Smooth muscle cell (in vitro differentiated cells): ENCODE data around the gene CAB39L. TPM values are rescaled to one million over a fixed set of nuclear protein-coding genes. Genes with fewer than 3 reads are reported as not detected.

ENCODE experiments used
- DNase-seq: peaks from one replicate; lab custom pipeline; 2025; ENCODE audit not compliant: unreplicated experiment; lab: John Stamatoyannopoulos, UW
- H2AFZ ChIP-seq: fragments of 200-600 bp; sonication (generic); 2 replicates; pipeline ENCODE4 v1.6.0; 2016; ENCODE audit warnings: antibody characterized with exemption, low read depth, mild to moderate bottlenecking
- H3F3A ChIP-seq: fragments of 200-600 bp; sonication (generic); 2 replicates; pipeline ENCODE4 v1.6.0; 2017; ENCODE audit warnings: antibody characterized with exemption, low read depth
- H3K27ac ChIP-seq: fragments of 200-600 bp; sonication (generic); 2 replicates; pipeline ENCODE4 v1.5.1; 2016; ENCODE audit warnings: low read depth, mild to moderate bottlenecking
- H3K27me3 ChIP-seq: fragments of 200-600 bp; sonication (generic); 2 replicates; pipeline ENCODE4 v1.6.1; 2016; ENCODE audit warnings: low read depth, mild to moderate bottlenecking
- H3K36me3 ChIP-seq: fragments of 200-600 bp; sonication (generic); 2 replicates; pipeline ENCODE4 v1.5.1; 2016; ENCODE audit warnings: low read depth
- H3K4me1 ChIP-seq: fragments of 200-600 bp; sonication (generic); 2 replicates; pipeline ENCODE4 v1.5.1; 2016; ENCODE audit warnings: low read depth
- H3K4me2 ChIP-seq: fragments of 200-600 bp; sonication (generic); 2 replicates; pipeline ENCODE4 v1.6.0; 2016; ENCODE audit warnings: mild to moderate bottlenecking
- H3K4me3 ChIP-seq: fragments of 200-600 bp; sonication (generic); 2 replicates; pipeline ENCODE4 v1.5.1; 2016; ENCODE audit warnings: mild to moderate bottlenecking
- H3K79me2 ChIP-seq: fragments of 200-600 bp; sonication (generic); 2 replicates; pipeline ENCODE4 v1.6.0; 2016; ENCODE audit warnings: low read depth, mild to moderate bottlenecking
- H3K9ac ChIP-seq: fragments of 200-600 bp; sonication (generic); 2 replicates; pipeline ENCODE4 v1.6.0; 2016; ENCODE audit warnings: low read depth
- H3K9me3 ChIP-seq: fragments of 200-600 bp; sonication (generic); replicated peaks from 2 replicates; pipeline ENCODE4 v1.5.1; 2016; ENCODE audit warnings: low read depth
- H4K20me1 ChIP-seq: fragments of 200-600 bp; sonication (generic); 2 replicates; pipeline ENCODE4 v1.6.0; 2016; ENCODE audit warnings: low read depth
- CTCF ChIP-seq: fragments of 200-600 bp; sonication (generic); IDR thresholded peaks from 2 replicates; pipeline ENCODE4 v1.5.1; 2017; ENCODE audit warnings: borderline replicate concordance, mild to moderate bottlenecking, antibody characterized with exemption; ENCODE audit not compliant: insufficient read depth, poor library complexity, severe bottlenecking
- WGBS: methylation state at CpG from one replicate; pipeline ENCODE4 v1.1.7; 2016; ENCODE audit warnings: low lambda C conversion rate; 5-methylcytosine and 5-hydroxymethylcytosine counted together
- polyA plus RNA-seq: library from polyadenylated mRNA; unstranded; fragments of >200 nt; fragmentation: Nextera tagmentation; extraction: Ambion mirVana; gene quantifications from 2 replicates; pipeline ENCODE4 v1.2.1, GENCODE V29; 2016
- total RNA-seq: library from RNA; depleted of rRNA; stranded (reverse); fragments of >200 nt; gene quantifications from 2 replicates; pipeline ENCODE4 v1.2.3, GENCODE V29; 2014

CAB39L gene
- total and polyA plus RNA-seq, 2 experiments from 2014 or later: 13.2 to 13.8 TPM

GRCh38 chr13:49302817-49303216 is 141.0 kb downstream of the CAB39L start:
- H3K9ac ChIP-seq: no peak overlapping the region
- no peak overlapping the region for H3K4me3 ChIP-seq
- H4K20me1 ChIP-seq: no peaks in the 10 kb centered on the region
- H3F3A ChIP-seq: no peaks in the 10 kb centered on the region
- no peaks in the 10 kb centered on the region for H3K4me1 ChIP-seq
- TF ChIP-seq CTCF: no peak
- H3K36me3 ChIP-seq: no peaks in the 10 kb centered on the region
- no peaks in the 10 kb centered on the region for H3K27me3 ChIP-seq
- H2AFZ ChIP-seq: no peak overlapping the region
- no peaks in the 10 kb centered on the region for H3K9me3 ChIP-seq
- DNase-seq: no peak
- H3K27ac ChIP-seq: no peak overlapping the region
- 90% methylated on average over 9 of the region's 9 CpGs for WGBS
- H3K79me2 ChIP-seq: no peaks in the 10 kb centered on the region
- no peak overlapping the region for H3K4me2 ChIP-seq

- no peak overlapping the region for H3K4me3 ChIP-seq
- H2AFZ ChIP-seq: no peak overlapping the region
- no peaks in the 10 kb centered on the region for H3F3A ChIP-seq
- no peak overlapping the region for H3K4me2 ChIP-seq
- no peaks in the 10 kb centered on the region for H3K27me3 ChIP-seq
- H3K27ac ChIP-seq: no peak overlapping the region
- no peak for TF ChIP-seq CTCF
- no peaks in the 10 kb centered on the region for H3K36me3 ChIP-seq
- no peaks in the 10 kb centered on the region for H4K20me1 ChIP-seq
- H3K79me2 ChIP-seq: no peaks in the 10 kb centered on the region
- H3K4me1 ChIP-seq: no peaks in the 10 kb centered on the region
- H3K9ac ChIP-seq: no peak overlapping the region
- 86% methylated on average over 7 of the region's 7 CpGs for WGBS
- no peaks in the 10 kb centered on the region for H3K9me3 ChIP-seq
- DNase-seq: no peak
These were observed 141.6 kb downstream of the CAB39L start for GRCh38 chr13:49302222-49302621.

GRCh38 chr13:49300739-49301589 is 142.9 kb downstream of the CAB39L start:
- Histone ChIP-seq H3K4me1 (no peaks in the 10 kb centered on the region), H3K27me3 (no peaks in the 10 kb centered on the region), H3K4me3 (no peak overlapping the region), H3K79me2 (no peaks in the 10 kb centered on the region), H3K27ac (no peak overlapping the region), H3F3A (no peaks in the 10 kb centered on the region), H2AFZ (peak overlapping the region; percentile 56), H3K9me3 (no peaks in the 10 kb centered on the region), H3K9ac (no peak overlapping the region), H4K20me1 (no peaks in the 10 kb centered on the region), H3K36me3 (no peaks in the 10 kb centered on the region), H3K4me2 (peak overlapping the region; percentile 68)
- DNase-seq: no peak
- WGBS: 44% methylated on average over 20 of the region's 20 CpGs
- peak; percentile 95 for TF ChIP-seq CTCF

- H3K79me2 ChIP-seq: no peaks in the 10 kb centered on the region
- no peaks in the 10 kb centered on the region for H3K36me3 ChIP-seq
- no peaks in the 10 kb centered on the region for H3K27me3 ChIP-seq
- DNase-seq: no peak
- H3K4me2 ChIP-seq: no peak overlapping the region
- H3K9me3 ChIP-seq: no peaks in the 10 kb centered on the region
- no peak overlapping the region for H2AFZ ChIP-seq
- 76% methylated on average over 5 of the region's 5 CpGs for WGBS
- H3K27ac ChIP-seq: no peak overlapping the region
- no peak overlapping the region for H3K9ac ChIP-seq
- no peaks in the 10 kb centered on the region for H3K4me1 ChIP-seq
- H3F3A ChIP-seq: no peaks in the 10 kb centered on the region
- no peaks in the 10 kb centered on the region for H4K20me1 ChIP-seq
- H3K4me3 ChIP-seq: no peak overlapping the region
- no peak for TF ChIP-seq CTCF
These were observed 143.6 kb downstream of the CAB39L start for GRCh38 chr13:49300276-49300675.
